ENCODE measurements around the gene CDIP1. TPM values are rescaled to one million over a fixed set of nuclear protein-coding genes. Genes with fewer than 3 reads are reported as not detected.

CDIP1 gene
- total RNA-seq, 8 experiments from 2014 or later, result 22.5 to 54.3 (median 28.3) TPM

- WGBS, 10 experiments, result 33 to 100% (median 100%) methylated on average over 1 of the region's 1 CpG; no CpG with 5 or more reads in 4 of the 10 experiments
- H3K4me1 ChIP-seq (replicated peaks in 1 of 2), result no peaks in the 10 kb centered on the region
- no peak for ATAC-seq (replicated peaks in 6 of 8)
- no peak overlapping the region for H3K4me3 ChIP-seq
- no peak overlapping the region for H3K27ac ChIP-seq
- in situ Hi-C loops (cut with MboI; ENCODE audit: low pct_unique_long_range_greater_than_20kb in 2 of 9, low sequenced_read_pairs in 9 of 9, unreplicated experiment in 9 of 9), result no loop called here
Measured at GRCh38 chr16:4488499-4488967, 50.0 kb downstream of the CDIP1 start.

DNA sequence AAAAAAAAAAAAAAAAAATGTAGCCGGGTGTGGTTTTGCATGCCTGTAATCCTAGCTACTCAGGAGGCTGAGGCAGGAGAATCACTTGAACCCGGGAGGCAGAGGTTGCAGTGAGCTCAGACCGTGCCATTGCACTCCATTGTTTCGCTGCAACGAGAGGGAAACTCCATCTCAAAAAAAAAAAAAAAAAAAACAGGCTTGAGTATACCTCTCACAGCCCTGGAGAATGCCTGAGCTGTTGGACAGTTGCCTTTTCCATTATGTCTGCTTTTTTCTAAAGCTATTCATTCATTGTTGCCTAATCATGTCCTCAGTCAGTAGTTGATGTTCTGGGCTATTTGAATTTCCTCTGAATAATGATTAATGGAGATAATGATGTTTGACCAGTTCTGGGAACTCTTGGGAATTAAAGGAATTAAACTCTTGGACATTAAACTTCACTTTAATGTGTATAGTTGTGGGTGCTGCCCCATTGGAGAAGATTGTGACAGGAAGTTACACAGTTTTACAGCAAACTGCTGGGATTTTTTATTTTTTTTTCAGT lies 50.5 kb downstream of the CDIP1 start:
- Histone ChIP-seq H3K4me3 (no peak overlapping the region), H3K27ac (no peak overlapping the region), H3K4me1 (replicated peaks in 1 of 2) (no peaks in the 10 kb centered on the region)
- WGBS, 10 experiments, result 38 to 85% (median 55%) methylated on average over 2 to 4 of the region's 5 CpGs; no CpG with 5 or more reads in 2 of the 10 experiments
- ATAC-seq (replicated peaks in 6 of 8), result peak in 7 of 8 experiments; percentile 34 to 88 (median 58)
- in situ Hi-C loops (cut with MboI; ENCODE audit: low pct_unique_long_range_greater_than_20kb in 2 of 9, low sequenced_read_pairs in 9 of 9, unreplicated experiment in 9 of 9), result no loop called here

DNA sequence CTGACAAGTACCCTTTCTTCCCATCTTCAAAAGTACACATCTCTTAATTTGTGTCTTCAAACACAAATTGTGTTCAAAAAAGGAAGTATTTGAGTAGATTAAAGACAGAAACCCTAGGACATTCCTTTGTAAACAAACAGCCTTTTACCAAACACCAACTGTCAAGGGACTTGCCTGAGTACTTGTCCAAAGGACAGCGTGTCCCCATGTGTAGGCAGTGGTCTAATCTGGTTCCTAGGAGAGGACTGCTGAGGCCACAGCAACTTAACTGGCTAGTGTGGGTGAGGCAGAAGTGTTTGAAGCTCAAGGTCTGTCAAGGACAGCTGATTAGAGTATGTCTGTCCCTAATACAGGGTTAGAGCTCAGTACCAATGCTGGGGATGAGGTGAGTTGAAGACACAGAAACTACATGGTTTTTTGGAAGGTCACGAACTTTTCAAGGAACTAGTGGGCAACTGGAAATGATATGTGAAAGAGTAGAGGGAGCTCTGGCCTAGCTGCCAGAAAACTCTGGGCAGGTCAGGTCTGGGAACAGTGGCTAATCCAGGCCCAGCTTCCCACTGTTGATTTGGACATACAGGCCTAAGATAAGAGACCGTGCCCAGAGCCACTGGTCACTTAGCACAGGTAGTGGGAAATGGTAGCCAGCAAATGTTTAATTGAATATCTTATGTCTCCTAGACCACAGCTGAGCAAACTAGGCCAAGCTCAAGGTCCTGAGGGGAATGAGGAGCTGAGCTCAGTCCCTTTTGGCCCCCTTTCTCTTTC lies 52.3 kb downstream of the CDIP1 start:
- in situ Hi-C loops (cut with MboI; ENCODE audit: low pct_unique_long_range_greater_than_20kb in 2 of 9, low sequenced_read_pairs in 9 of 9, unreplicated experiment in 9 of 9), result no loop called here
- no peak for ATAC-seq (replicated peaks in 6 of 8)
- no peak overlapping the region for H3K27ac ChIP-seq

DNA sequence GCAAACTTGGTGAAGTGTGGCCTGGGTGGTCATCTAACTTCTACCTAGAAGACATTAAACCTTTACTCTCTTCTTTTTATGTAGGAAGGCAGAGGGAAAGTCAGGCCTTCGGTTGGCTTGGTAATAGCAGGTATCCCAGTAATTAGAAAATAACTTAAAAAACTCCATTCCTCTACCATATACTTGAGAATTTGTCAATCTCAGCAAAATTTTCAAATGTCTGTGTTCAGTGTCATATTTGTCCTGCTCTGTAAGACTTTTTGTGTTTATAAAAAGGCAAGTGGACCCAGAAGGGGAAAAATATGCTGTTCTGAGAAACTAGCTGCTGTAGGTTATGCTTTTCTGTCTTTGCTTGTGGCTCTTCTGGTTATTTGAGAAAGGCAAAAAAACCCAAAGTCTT lies 56.6 kb downstream of the CDIP1 start:
- Histone ChIP-seq H3K4me1 (replicated peaks in 1 of 2) (no peaks in the 10 kb centered on the region), H3K27ac (no peak overlapping the region), H3K4me3 (no peak overlapping the region)
- in situ Hi-C loops (cut with MboI; ENCODE audit: low pct_unique_long_range_greater_than_20kb in 2 of 9, low sequenced_read_pairs in 9 of 9, unreplicated experiment in 9 of 9), result no loop called here
- 50 to 100% (median 100%) methylated on average over 1 of the region's 1 CpG; no CpG with 5 or more reads in 2 of the 10 experiments for WGBS, 10 experiments
- no peak for ATAC-seq (replicated peaks in 6 of 8)

More for the DNA sequence above, 52.3 kb downstream of the CDIP1 start:
- 73 to 100% (median 95%) methylated on average over 1 to 3 of the region's 3 CpGs; no CpG with 5 or more reads in 4 of the 10 experiments for WGBS, 10 experiments
- Histone ChIP-seq H3K4me3 (no peak overlapping the region), H3K4me1 (replicated peaks in 1 of 2) (no peaks in the 10 kb centered on the region)

- in situ Hi-C loops (cut with MboI; ENCODE audit: low pct_unique_long_range_greater_than_20kb in 2 of 9, low sequenced_read_pairs in 9 of 9, unreplicated experiment in 9 of 9), result no loop called here
- no peak overlapping the region for H3K4me3 ChIP-seq
- no peak for ATAC-seq (replicated peaks in 6 of 8)
- 50 to 100% (median 86%) methylated on average over 1 to 2 of the region's 2 CpGs; no CpG with 5 or more reads in 1 of the 10 experiments for WGBS, 10 experiments
- no peak overlapping the region for H3K27ac ChIP-seq
- H3K4me1 ChIP-seq (replicated peaks in 1 of 2), result no peaks in the 10 kb centered on the region
Measured at GRCh38 chr16:4481526-4481925, 57.0 kb downstream of the CDIP1 start.

- H3K4me1 ChIP-seq (replicated peaks in 1 of 2), result peaks cover 4 to 12% of the 10 kb centered on the region in 2 donors
- H3K27ac ChIP-seq, result no peak overlapping the region
- in situ Hi-C loops (cut with MboI; ENCODE audit: low pct_unique_long_range_greater_than_20kb in 2 of 9, low sequenced_read_pairs in 9 of 9, unreplicated experiment in 9 of 9), result no loop called here
- no peak for ATAC-seq (replicated peaks in 6 of 8)
- no peak overlapping the region for H3K4me3 ChIP-seq
- 17 to 100% (median 70%) methylated on average over 1 to 2 of the region's 2 CpGs; no CpG with 5 or more reads in 3 of the 10 experiments for WGBS, 10 experiments
Measured at GRCh38 chr16:4477966-4478365, 60.6 kb downstream of the CDIP1 start.

DNA sequence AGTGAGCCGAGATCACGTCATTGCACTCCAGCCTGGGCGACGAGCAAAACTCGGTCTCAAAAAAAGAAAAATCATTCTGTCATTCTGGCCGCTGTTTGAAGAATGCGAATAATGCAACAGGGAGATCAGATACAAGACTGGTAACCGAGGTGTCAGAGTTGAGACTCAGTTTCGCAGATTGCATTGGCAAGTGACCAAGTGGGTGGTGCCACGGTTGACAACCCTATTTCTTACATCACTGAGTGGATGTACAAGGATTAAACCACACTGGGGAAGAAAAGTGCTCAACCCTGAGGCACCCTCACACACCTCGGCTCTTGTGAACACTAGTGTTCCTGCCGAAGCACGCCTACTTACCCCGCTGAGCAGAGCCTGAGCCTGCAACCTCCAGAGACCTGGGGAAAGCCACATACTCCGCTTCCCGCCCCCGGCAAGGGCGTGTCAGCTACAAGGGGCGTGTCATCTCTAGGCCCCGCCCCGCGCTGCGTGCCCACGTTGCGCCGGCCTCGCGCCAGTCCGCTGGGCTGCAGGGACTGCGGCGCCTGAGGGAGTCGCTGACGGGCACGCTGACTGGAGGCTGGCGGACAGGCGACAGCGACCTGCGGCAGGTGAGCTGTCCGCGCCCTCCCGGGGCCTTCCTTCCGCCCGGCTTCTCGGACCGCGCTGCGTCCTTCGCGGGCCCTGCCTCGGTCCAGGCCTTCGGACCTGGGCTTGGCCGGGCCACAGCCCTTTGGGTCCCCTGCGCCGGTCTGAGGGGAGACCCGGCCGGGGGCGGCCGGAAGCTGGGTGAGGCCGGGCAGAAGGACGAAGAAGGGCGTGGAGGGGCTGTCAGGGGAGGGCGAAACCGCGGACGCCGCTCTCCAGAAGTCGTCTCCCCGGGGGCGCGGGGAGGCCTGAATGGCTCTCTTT lies 62.4 kb downstream of the CDIP1 start, which contains the start of gene HMOX2:
TSS of gene HMOX2 (plus strand) at position 519 of the 909 bp plus-strand sequence. CDS start 29,127 bp downstream, outside the sequence.
- Histone ChIP-seq H3K27ac (peak within 1 kb of the TSS; percentile 70 to 77), H3K4me1 (replicated peaks in 1 of 2) (peaks cover 4 to 12% of the 10 kb centered on the region in 2 donors), H3K4me3 (peak within 1 kb of the TSS; percentile 75 to 91 (median 83))
- peak; percentile 70 to 98 (median 86) for ATAC-seq (replicated peaks in 6 of 8)
- in situ Hi-C loops (cut with MboI; ENCODE audit: low pct_unique_long_range_greater_than_20kb in 2 of 9, low sequenced_read_pairs in 9 of 9, unreplicated experiment in 9 of 9), result no loop called here
- 1 to 100% (median 35%) methylated on average over 1 to 13 of the region's 70 CpGs; no CpG with 5 or more reads in 1 of the 10 experiments for WGBS, 10 experiments

GRCh38 chr16:4474192-4474961 lies 64.2 kb downstream of the CDIP1 start, which contains the start of gene NMRAL1:
Gene NMRAL1 (minus strand): TSS chr16:4474625. CDS start chr16:4474132, 493 bp downstream.
- peaks cover 4 to 12% of the 10 kb centered on the region in 2 donors for H3K4me1 ChIP-seq (replicated peaks in 1 of 2)
- peak within 1 kb of the TSS; percentile 27 to 68 (median 46) for H3K4me3 ChIP-seq
- in situ Hi-C loops (cut with MboI; ENCODE audit: low pct_unique_long_range_greater_than_20kb in 2 of 9, low sequenced_read_pairs in 9 of 9, unreplicated experiment in 9 of 9), result no loop called here
- 8 to 100% (median 35%) methylated on average over 1 to 30 of the region's 60 CpGs; no CpG with 5 or more reads in 2 of the 10 experiments for WGBS, 10 experiments
- peak in 7 of 8 experiments; percentile 36 to 81 (median 75) for ATAC-seq (replicated peaks in 6 of 8)
- H3K27ac ChIP-seq, result peak within 1 kb of the TSS; percentile 11 to 51

- Histone ChIP-seq H3K4me1 (replicated peaks in 1 of 2) (peaks cover 4 to 12% of the 10 kb centered on the region in 2 donors), H3K27ac (no peak overlapping the region), H3K4me3 (no peak overlapping the region)
- in situ Hi-C loops (cut with MboI; ENCODE audit: low pct_unique_long_range_greater_than_20kb in 2 of 9, low sequenced_read_pairs in 9 of 9, unreplicated experiment in 9 of 9), result no loop called here
- 60 to 100% (median 86%) methylated on average over 1 to 3 of the region's 4 CpGs; no CpG with 5 or more reads in 3 of the 10 experiments for WGBS, 10 experiments
- no peak for ATAC-seq (replicated peaks in 6 of 8)
Measured at GRCh38 chr16:4472880-4473279, 65.7 kb downstream of the CDIP1 start.

GRCh38 chr16:4471869-4472268 lies 66.7 kb downstream of the CDIP1 start:
- WGBS, 10 experiments, result 10 to 100% (median 80%) methylated on average over 1 to 5 of the region's 5 CpGs; no CpG with 5 or more reads in 1 of the 10 experiments
- Histone ChIP-seq H3K4me3 (no peak overlapping the region), H3K27ac (no peak overlapping the region), H3K4me1 (replicated peaks in 1 of 2) (peaks cover 4 to 12% of the 10 kb centered on the region in 2 donors)
- ATAC-seq (replicated peaks in 6 of 8), result no peak
- in situ Hi-C loops (cut with MboI; ENCODE audit: low pct_unique_long_range_greater_than_20kb in 2 of 9, low sequenced_read_pairs in 9 of 9, unreplicated experiment in 9 of 9), result no loop called here

DNA sequence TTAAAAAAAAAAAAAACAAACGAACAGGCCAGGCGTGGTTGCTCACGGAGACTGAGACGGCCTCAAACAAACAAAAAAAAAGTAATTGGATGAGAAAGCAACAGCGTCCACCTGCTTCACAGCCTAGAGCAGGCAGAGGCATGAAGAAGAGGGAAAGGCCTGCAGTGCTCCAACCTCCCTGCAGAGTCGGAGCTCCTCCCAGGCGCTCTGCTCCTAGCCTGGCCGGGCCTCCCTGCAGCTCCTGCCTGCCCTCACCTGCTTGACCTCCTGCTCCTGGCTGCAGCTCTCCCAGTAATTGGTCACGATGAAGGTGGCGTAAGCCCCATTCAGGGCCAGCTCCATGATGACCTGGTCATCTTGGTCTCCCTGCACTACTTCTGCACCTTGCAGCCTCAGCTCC lies 69.6 kb downstream of the CDIP1 start:
- no peak overlapping the region for H3K27ac ChIP-seq
- 57 to 100% (median 94%) methylated on average over 2 to 8 of the region's 10 CpGs; no CpG with 5 or more reads in 1 of the 10 experiments for WGBS, 10 experiments
- H3K4me3 ChIP-seq, result no peak overlapping the region
- in situ Hi-C loops (cut with MboI; ENCODE audit: low pct_unique_long_range_greater_than_20kb in 2 of 9, low sequenced_read_pairs in 9 of 9, unreplicated experiment in 9 of 9), result no loop called here
- no peak for ATAC-seq (replicated peaks in 6 of 8)
- H3K4me1 ChIP-seq (replicated peaks in 1 of 2), result peaks cover 0 to 5% of the 10 kb centered on the region in 2 donors

GRCh38 chr16:4467916-4468315 lies 70.7 kb downstream of the CDIP1 start:
- Histone ChIP-seq H3K4me1 (replicated peaks in 1 of 2) (no peaks in the 10 kb centered on the region), H3K4me3 (no peak overlapping the region), H3K27ac (no peak overlapping the region)
- WGBS, 10 experiments, result 80 to 100% (median 98%) methylated on average over 1 to 11 of the region's 16 CpGs; no CpG with 5 or more reads in 3 of the 10 experiments
- in situ Hi-C loops (cut with MboI; ENCODE audit: low pct_unique_long_range_greater_than_20kb in 2 of 9, low sequenced_read_pairs in 9 of 9, unreplicated experiment in 9 of 9), result no loop called here
- ATAC-seq (replicated peaks in 6 of 8), result no peak

Data from motor neuron (in vitro differentiated cells).